ES-I3 (cell line): ENCODE data around the gene KCND3.

ENCODE experiments used
- H3K36me3 ChIP-seq: 2 replicates; pipeline ENCODE4 v1.6.1; 2013; ENCODE audit warnings: mild to moderate bottlenecking, low read length, control low read depth, moderate library complexity; ENCODE audit not compliant: insufficient read depth
- H3K4me1 ChIP-seq: 2 replicates; pipeline ENCODE4 v1.6.1; 2013; ENCODE audit warnings: mild to moderate bottlenecking, control low read depth, low read length; ENCODE audit not compliant: insufficient read depth
- H3K9ac ChIP-seq: 2 replicates; pipeline ENCODE4 v1.6.1; 2013; ENCODE audit warnings: low read depth, mild to moderate bottlenecking, low read length, moderate library complexity
- H3K9me3 ChIP-seq: 2 replicates; pipeline ENCODE4 v1.6.1; 2013; ENCODE audit warnings: mild to moderate bottlenecking, low read length, moderate library complexity; ENCODE audit not compliant: control insufficient read depth, insufficient read depth

KCND3 gene

GRCh38 chr1:111930356-111930755, 59.1 kb downstream of the KCND3 start:
- Histone ChIP-seq H3K4me1 (no peaks in the 10 kb centered on the region), H3K36me3 (no peaks in the 10 kb centered on the region), H3K9me3 (no peaks in the 10 kb centered on the region), H3K9ac (no peak overlapping the region)

- Histone ChIP-seq H3K4me1 (no peaks in the 10 kb centered on the region), H3K36me3 (no peaks in the 10 kb centered on the region), H3K9me3 (no peaks in the 10 kb centered on the region), H3K9ac (no peak overlapping the region)
Observed at GRCh38 chr1:111928531-111928930, 60.9 kb downstream of the KCND3 start.

- Histone ChIP-seq H3K9ac (no peak overlapping the region), H3K36me3 (no peaks in the 10 kb centered on the region), H3K4me1 (no peaks in the 10 kb centered on the region), H3K9me3 (no peaks in the 10 kb centered on the region)
Observed at GRCh38 chr1:111927652-111928051, 61.8 kb downstream of the KCND3 start.

GRCh38 chr1:111924786-111925185, 64.7 kb downstream of the KCND3 start:
- Histone ChIP-seq H3K36me3 (no peaks in the 10 kb centered on the region), H3K9me3 (no peaks in the 10 kb centered on the region), H3K9ac (no peak overlapping the region), H3K4me1 (no peaks in the 10 kb centered on the region)

GRCh38 chr1:111923766-111924165, 65.7 kb downstream of the KCND3 start:
- no peaks in the 10 kb centered on the region for H3K9me3 ChIP-seq
- H3K4me1 ChIP-seq: no peaks in the 10 kb centered on the region
- no peak overlapping the region for H3K9ac ChIP-seq
- H3K36me3 ChIP-seq: no peaks in the 10 kb centered on the region

- H3K4me1 ChIP-seq: no peaks in the 10 kb centered on the region
- H3K9ac ChIP-seq: no peak overlapping the region
- no peaks in the 10 kb centered on the region for H3K36me3 ChIP-seq
- no peaks in the 10 kb centered on the region for H3K9me3 ChIP-seq
Observed at GRCh38 chr1:111921948-111922347, 67.5 kb downstream of the KCND3 start.

- H3K4me1 ChIP-seq: no peaks in the 10 kb centered on the region
Observed at GRCh38 chr1:111920221-111921024, 69.0 kb downstream of the KCND3 start.

GRCh38 chr1:111911776-111912515, 77.5 kb downstream of the KCND3 start:
- H3K9me3 ChIP-seq: peaks cover 4% of the 10 kb centered on the region
- no peak overlapping the region for H3K9ac ChIP-seq
- H3K36me3 ChIP-seq: no peaks in the 10 kb centered on the region
- H3K4me1 ChIP-seq: no peaks in the 10 kb centered on the region

More at GRCh38 chr1:111920221-111921024, 69.0 kb downstream of the KCND3 start:
- Histone ChIP-seq H3K9ac (no peak overlapping the region), H3K9me3 (no peaks in the 10 kb centered on the region), H3K36me3 (no peaks in the 10 kb centered on the region)

- Histone ChIP-seq H3K9me3 (peaks cover 4% of the 10 kb centered on the region), H3K9ac (no peak overlapping the region), H3K4me1 (no peaks in the 10 kb centered on the region), H3K36me3 (no peaks in the 10 kb centered on the region)
Observed at GRCh38 chr1:111911061-111911460, 78.4 kb downstream of the KCND3 start.

GRCh38 chr1:111909030-111909429, 80.4 kb downstream of the KCND3 start:
- H3K4me1 ChIP-seq: no peaks in the 10 kb centered on the region
- H3K36me3 ChIP-seq: no peaks in the 10 kb centered on the region
- H3K9ac ChIP-seq: no peak overlapping the region
- no peaks in the 10 kb centered on the region; the same call in 1 of the 2 replicates for H3K9me3 ChIP-seq

- H3K4me1 ChIP-seq: no peaks in the 10 kb centered on the region
- no peaks in the 10 kb centered on the region for H3K9me3 ChIP-seq
- H3K36me3 ChIP-seq: no peaks in the 10 kb centered on the region
- H3K9ac ChIP-seq: no peak overlapping the region
Observed at GRCh38 chr1:111908011-111908621, 81.4 kb downstream of the KCND3 start.

- Histone ChIP-seq H3K36me3 (no peaks in the 10 kb centered on the region), H3K4me1 (no peaks in the 10 kb centered on the region), H3K9ac (no peak overlapping the region), H3K9me3 (no peaks in the 10 kb centered on the region)
Observed at GRCh38 chr1:111907321-111907720, 82.1 kb downstream of the KCND3 start.

GRCh38 chr1:111906816-111907215, 82.7 kb downstream of the KCND3 start:
- H3K36me3 ChIP-seq: no peaks in the 10 kb centered on the region
- H3K9ac ChIP-seq: no peak overlapping the region
- H3K4me1 ChIP-seq: no peaks in the 10 kb centered on the region
- no peaks in the 10 kb centered on the region for H3K9me3 ChIP-seq

GRCh38 chr1:111906111-111906510, 83.4 kb downstream of the KCND3 start:
- Histone ChIP-seq H3K9ac (no peak overlapping the region), H3K4me1 (no peaks in the 10 kb centered on the region), H3K9me3 (no peaks in the 10 kb centered on the region), H3K36me3 (no peaks in the 10 kb centered on the region)
